ENCODE results near the gene TIGD2.
A peak's percentile ranks its signal among the peaks of the same experiment; 100 is the strongest.
"Not testable (repeated sequence)": the region's sequence is repeated elsewhere in the genome, so short reads cannot be mapped to it uniquely, and the experiment has no call there.

Gene TIGD2

GRCh38 chr4:89137231-89137630 lies 25.9 kb downstream of the TIGD2 start:
- Histone ChIP-seq H3K27me3 (ENCODE audit: insufficient read depth, low read depth) (no peaks in the 10 kb centered on the region), H3K79me2 (ENCODE audit: insufficient read depth, low read depth) (no peaks in the 10 kb centered on the region), H3K4me2 (no peak overlapping the region), H3K4me3 (IDR thresholded peaks at IDR 0.05; ENCODE audit: insufficient read depth, low read depth, low read length) (no peak overlapping the region), H3K4me1 (ENCODE audit: low read depth, poor library complexity, severe bottlenecking) (peaks cover 27% of the 10 kb centered on the region), H3K9ac (no peak overlapping the region), H4K20me1 (ENCODE audit: insufficient read depth) (no peaks in the 10 kb centered on the region), H2AFZ (ENCODE audit: low read depth) (no peak overlapping the region), H3K36me3 (ENCODE audit: insufficient read depth) (no peaks in the 10 kb centered on the region), H3K27ac (no peak overlapping the region)
- no peak for TF ChIP-seq CTCF (conservative IDR thresholded peaks at IDR 0.05; ENCODE audit: low read depth, low read length)

GRCh38 chr4:89137695-89138094 lies 26.4 kb downstream of the TIGD2 start:
- H3K36me3 ChIP-seq (ENCODE audit: insufficient read depth): no peaks in the 10 kb centered on the region
- H3K4me3 ChIP-seq (IDR thresholded peaks at IDR 0.05; ENCODE audit: insufficient read depth, low read depth, low read length): no peak overlapping the region
- no peaks in the 10 kb centered on the region for H3K27me3 ChIP-seq (ENCODE audit: insufficient read depth, low read depth)
- no peak overlapping the region for H3K4me2 ChIP-seq
- no peak for TF ChIP-seq CTCF (conservative IDR thresholded peaks at IDR 0.05; ENCODE audit: low read depth, low read length)
- H4K20me1 ChIP-seq (ENCODE audit: insufficient read depth): no peaks in the 10 kb centered on the region
- H3K79me2 ChIP-seq (ENCODE audit: insufficient read depth, low read depth): no peaks in the 10 kb centered on the region
- peaks cover 31% of the 10 kb centered on the region for H3K4me1 ChIP-seq (ENCODE audit: low read depth, poor library complexity, severe bottlenecking)
- no peak overlapping the region for H2AFZ ChIP-seq (ENCODE audit: low read depth)
- no peak overlapping the region for H3K9ac ChIP-seq
- H3K27ac ChIP-seq: no peak overlapping the region

GRCh38 chr4:89140168-89140759 lies 28.9 kb downstream of the TIGD2 start:
- Histone ChIP-seq H3K79me2 (ENCODE audit: insufficient read depth, low read depth) (no peaks in the 10 kb centered on the region), H3K27ac (no peak overlapping the region), H3K4me3 (IDR thresholded peaks at IDR 0.05; ENCODE audit: insufficient read depth, low read depth, low read length) (no peak overlapping the region), H3K36me3 (ENCODE audit: insufficient read depth) (no peaks in the 10 kb centered on the region), H3K4me2 (no peak overlapping the region), H4K20me1 (ENCODE audit: insufficient read depth) (no peaks in the 10 kb centered on the region), H3K27me3 (ENCODE audit: insufficient read depth, low read depth) (no peaks in the 10 kb centered on the region), H2AFZ (ENCODE audit: low read depth) (no peak overlapping the region), H3K4me1 (ENCODE audit: low read depth, poor library complexity, severe bottlenecking) (peaks cover 42% of the 10 kb centered on the region), H3K9ac (no peak overlapping the region)
- no peak for TF ChIP-seq CTCF (conservative IDR thresholded peaks at IDR 0.05; ENCODE audit: low read depth, low read length)

- no peak overlapping the region for H3K4me3 ChIP-seq (IDR thresholded peaks at IDR 0.05; ENCODE audit: insufficient read depth, low read depth, low read length)
- H3K79me2 ChIP-seq (ENCODE audit: insufficient read depth, low read depth): no peaks in the 10 kb centered on the region
- H3K4me2 ChIP-seq: peak overlapping the region; percentile 92
- H2AFZ ChIP-seq (ENCODE audit: low read depth): peak overlapping the region; percentile 16
- no peaks in the 10 kb centered on the region for H4K20me1 ChIP-seq (ENCODE audit: insufficient read depth)
- no peaks in the 10 kb centered on the region for H3K36me3 ChIP-seq (ENCODE audit: insufficient read depth)
- peak overlapping the region; percentile 25 for H3K9ac ChIP-seq
- H3K4me1 ChIP-seq (ENCODE audit: low read depth, poor library complexity, severe bottlenecking): peaks cover 42% of the 10 kb centered on the region
- H3K27ac ChIP-seq: peak overlapping the region; percentile 32
- no peaks in the 10 kb centered on the region for H3K27me3 ChIP-seq (ENCODE audit: insufficient read depth, low read depth)
- no peak for TF ChIP-seq CTCF (conservative IDR thresholded peaks at IDR 0.05; ENCODE audit: low read depth, low read length)
Observed at GRCh38 chr4:89142691-89143669, 31.6 kb downstream of the TIGD2 start.

GRCh38 chr4:89144652-89145051 lies 33.3 kb downstream of the TIGD2 start:
- H3K9ac ChIP-seq; H4K20me1 ChIP-seq (ENCODE audit: insufficient read depth); H3K36me3 ChIP-seq (ENCODE audit: insufficient read depth); H3K4me2 ChIP-seq; H3K4me3 ChIP-seq (IDR thresholded peaks at IDR 0.05; ENCODE audit: insufficient read depth, low read depth, low read length); H2AFZ ChIP-seq (ENCODE audit: low read depth); H3K79me2 ChIP-seq (ENCODE audit: insufficient read depth, low read depth); H3K27me3 ChIP-seq (ENCODE audit: insufficient read depth, low read depth); H3K27ac ChIP-seq: not testable (repeated sequence)
- peaks cover 42% of the 10 kb centered on the region for H3K4me1 ChIP-seq (ENCODE audit: low read depth, poor library complexity, severe bottlenecking)

All from KMS-11 (cell line).